Measurements from ENCODE around the gene MYRFL.
"Not testable (repeated sequence)": the region's sequence is repeated elsewhere in the genome, so short reads cannot be mapped to it uniquely, and the experiment has no call there.

The MYRFL gene

GRCh38 chr12:69988481-69989321 is 163.7 kb downstream of the MYRFL start:
- no peak for DNase-seq (ENCODE audit: low spot score)

DNA sequence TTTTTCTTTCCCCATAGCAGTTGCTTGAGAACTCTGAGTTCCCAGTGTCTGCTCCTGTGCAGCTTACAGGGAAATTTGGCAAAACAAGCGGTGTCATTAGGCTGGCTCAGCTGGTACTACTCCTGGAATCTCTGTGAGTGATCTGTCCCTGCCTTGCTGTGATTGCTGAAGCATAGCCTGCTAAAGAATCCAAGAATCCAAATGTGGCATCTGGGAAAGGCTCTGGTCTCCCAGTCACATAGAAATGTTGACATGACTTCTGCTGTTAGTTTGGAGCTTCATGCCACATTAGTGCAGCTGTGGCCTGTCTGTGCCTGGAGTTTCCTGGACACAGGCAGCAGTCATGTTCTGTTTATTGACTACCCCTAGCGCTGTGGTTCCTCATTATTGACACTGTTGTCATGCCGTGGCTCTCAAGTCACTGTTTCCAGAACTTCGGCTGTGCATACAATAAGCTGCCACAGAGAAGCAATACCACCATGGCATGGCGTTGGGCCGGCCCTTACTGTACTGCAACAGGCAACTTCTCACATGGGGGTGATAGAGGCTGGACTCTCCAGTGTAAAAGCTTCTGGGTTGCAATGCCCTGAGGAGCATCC is 166.8 kb downstream of the MYRFL start:
- DNase-seq (ENCODE audit: low spot score): no peak

GRCh38 chr12:69993433-69993832 is 168.4 kb downstream of the MYRFL start:
- no peak for DNase-seq (ENCODE audit: low spot score)

DNA sequence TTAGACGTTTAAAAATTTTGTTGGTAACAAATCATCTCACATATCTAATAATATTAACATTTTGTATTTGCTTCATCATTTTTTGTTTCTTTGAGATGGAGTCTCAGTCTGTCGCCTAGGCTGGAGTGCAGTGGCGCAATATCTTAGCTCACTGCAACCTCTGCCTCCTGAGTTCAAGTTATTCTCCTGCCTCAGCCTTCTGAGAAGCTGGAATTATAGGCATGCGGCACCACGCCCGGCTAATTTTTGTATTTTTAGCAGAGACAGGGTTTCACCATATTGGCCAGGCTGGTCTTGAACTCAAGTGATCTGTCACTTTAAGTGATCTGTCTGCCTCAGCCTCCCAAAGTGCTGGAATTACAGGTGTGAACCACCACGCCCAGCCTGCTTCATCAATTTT is 169.1 kb downstream of the MYRFL start:
- not testable (repeated sequence) for DNase-seq (ENCODE audit: low spot score)

GRCh38 chr12:69994724-69995173 is 169.7 kb downstream of the MYRFL start:
- DNase-seq (ENCODE audit: low spot score): no peak

DNA sequence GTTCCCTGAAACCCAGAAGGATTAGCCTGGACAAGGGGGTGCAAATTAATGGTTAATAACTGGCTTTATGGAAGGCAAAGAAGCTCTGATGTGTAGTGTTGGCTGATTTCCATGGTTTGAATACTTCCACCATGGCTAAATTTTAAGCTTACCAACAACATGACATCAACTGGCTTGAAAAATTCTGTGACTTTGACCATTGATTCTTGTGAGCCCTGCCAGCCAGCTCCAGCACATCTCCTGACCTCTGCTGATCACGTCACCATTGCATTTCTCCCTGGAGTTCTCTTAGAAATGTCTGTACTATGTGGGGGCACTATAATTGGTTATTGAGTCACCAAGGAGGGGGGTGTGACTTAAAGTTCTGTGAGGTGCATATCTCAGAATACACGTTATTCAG is 171.2 kb downstream of the MYRFL start:
- no peak for DNase-seq (ENCODE audit: low spot score)

DNA sequence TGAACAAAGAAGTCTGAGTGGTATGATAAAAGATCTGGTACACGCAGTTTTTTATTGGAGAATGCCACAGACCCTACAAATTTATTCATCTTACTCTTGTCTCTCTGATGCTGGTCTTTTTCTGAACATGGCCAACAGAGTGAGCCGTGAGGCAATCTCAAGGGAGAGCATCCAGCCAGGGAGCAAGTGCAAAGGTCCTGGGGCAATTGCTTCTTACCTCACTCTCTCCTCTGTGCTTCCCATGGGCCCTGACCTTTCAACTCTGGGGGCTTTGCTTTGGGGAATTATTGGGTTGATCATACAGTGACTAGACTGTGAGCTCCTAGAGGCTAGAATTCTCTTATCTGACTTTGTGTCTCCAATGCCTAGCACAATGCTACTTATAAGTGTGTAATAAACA is 171.7 kb downstream of the MYRFL start:
- DNase-seq (ENCODE audit: low spot score): no peak

DNA sequence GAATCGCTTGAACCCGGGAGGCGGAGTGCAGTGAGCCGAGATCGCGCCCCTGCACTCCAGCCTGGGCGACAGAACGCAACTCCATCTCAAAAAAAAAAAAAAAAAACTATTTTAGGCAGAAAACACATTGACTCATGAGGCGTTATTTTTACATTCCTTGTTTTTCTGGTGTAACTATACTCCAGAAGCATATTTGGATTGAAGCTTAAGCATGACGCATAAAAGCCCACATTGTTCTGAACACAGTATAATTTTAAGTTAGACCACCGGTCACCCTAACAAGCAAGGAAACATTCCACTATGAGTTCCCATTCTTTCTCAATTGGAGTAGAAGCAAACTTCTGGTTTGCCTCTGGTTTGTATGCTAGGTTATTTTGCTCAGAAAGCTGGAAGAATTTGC is 173.0 kb downstream of the MYRFL start:
- no peak for DNase-seq (ENCODE audit: low spot score)

DNA sequence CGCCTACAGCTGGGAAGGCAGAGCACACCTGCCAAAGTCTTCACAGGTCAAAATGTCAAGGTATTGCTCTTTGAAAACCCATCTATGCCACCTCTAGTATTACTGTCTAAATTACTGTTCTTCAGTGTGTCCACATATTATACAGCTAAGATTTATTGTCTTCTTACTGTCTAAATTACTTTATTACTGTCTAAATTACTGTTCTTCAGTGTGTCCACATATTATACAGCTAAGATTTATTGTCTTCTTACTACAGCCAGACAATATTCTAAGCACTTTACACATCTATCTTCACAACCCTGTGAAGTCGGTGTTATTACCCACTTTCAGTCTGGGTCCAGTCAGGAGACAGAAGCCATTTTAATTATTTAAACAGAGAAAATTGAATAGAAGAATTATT is 173.9 kb downstream of the MYRFL start:
- DNase-seq (ENCODE audit: low spot score): no peak

GRCh38 chr12:69999561-69999960 is 174.5 kb downstream of the MYRFL start:
- no peak for DNase-seq (ENCODE audit: low spot score)

DNA sequence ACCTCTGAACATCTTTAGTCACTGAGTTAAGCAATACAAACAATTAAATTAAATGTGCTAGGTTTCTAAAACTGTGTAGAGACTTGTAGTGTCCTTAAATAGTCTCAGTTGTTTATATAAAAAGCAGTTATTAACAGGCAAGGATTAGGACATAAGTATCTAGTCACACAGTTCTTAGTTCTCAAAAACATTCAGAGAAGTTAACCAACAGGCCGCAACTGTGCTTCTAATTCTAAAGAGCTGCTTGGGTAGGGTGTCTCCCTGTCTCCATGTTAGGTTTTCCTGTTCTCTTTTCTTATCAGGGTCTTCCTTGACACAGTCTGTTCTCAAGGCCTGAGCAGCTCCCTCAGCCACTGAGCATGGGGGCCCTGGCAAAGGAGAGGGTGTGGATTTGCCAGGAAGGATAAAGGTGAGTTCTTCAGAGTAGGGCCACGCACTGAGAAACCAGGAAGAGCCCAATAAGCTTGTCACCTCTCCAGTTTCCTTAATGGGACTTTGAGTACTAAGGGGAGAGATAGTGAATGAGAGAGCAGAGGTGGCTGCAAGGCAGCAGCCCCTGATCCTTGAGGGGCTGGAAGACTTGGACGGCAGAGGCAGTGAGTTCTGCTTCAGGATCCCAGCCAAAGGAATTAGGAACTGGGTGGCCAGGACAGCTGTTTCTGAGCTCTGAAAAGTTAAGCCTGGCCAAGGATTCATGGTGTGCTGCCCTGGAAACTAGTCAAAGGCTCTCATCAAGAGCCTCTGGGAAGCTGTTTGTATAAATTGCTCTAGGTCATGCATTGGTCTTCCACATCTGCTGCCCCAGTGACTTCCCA is 177.3 kb downstream of the MYRFL start:
- DNase-seq (ENCODE audit: low spot score): no peak

DNA sequence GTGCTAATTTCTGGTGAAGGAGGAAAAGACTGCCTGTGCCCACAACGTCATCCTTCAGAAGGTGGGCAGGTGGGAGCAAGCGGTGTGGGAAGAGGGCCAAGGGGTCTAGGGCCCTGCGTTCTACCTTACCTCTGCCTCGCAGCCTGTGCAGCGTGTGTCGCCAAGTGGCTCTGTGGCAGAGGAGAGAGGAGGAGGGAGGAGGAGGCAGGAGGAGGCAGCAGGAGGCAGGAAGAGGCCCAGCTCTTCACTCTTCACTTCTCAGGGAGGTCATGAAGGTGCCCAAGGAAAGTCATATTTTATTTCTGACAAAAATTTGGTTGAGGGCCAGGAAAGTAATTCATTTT is 177.9 kb downstream of the MYRFL start:
- no peak for DNase-seq (ENCODE audit: low spot score)

- DNase-seq (ENCODE audit: low spot score): no peak
Observed at GRCh38 chr12:70005864-70006618, 181.0 kb downstream of the MYRFL start.

GRCh38 chr12:70006619-70006973 is 181.6 kb downstream of the MYRFL start:
- DNase-seq (ENCODE audit: low spot score): no peak

GRCh38 chr12:70007687-70008086 is 182.7 kb downstream of the MYRFL start:
- no peak for DNase-seq (ENCODE audit: low spot score)

Data from SW480 (cell line).